ENCODE results near the gene PHLPP1.
A peak's percentile ranks its signal among the peaks of the same experiment; 100 is the strongest.

The PHLPP1 gene

DNA sequence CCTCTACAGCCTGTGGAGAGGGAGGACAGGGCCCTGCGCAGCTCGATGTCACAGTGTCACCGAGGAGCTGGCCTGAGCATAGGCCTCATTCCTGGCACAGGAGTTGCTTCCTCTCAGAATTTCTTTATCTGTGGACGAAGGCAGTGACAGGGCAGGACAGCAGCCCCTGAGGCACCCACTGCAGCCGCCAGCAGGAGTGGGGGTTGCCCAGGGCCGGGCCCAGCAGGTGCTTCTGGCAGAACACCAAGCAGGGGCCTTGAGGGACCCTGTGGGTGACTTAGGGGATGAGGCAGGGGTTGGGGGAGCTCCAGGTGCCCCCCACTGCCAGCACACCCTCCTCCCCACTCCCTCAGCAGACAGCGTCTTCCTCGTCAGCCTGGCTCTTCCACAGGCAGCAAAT, 290.0 kb downstream of the PHLPP1 start:
- no peak for DNase-seq (ENCODE audit: low spot score)

DNA sequence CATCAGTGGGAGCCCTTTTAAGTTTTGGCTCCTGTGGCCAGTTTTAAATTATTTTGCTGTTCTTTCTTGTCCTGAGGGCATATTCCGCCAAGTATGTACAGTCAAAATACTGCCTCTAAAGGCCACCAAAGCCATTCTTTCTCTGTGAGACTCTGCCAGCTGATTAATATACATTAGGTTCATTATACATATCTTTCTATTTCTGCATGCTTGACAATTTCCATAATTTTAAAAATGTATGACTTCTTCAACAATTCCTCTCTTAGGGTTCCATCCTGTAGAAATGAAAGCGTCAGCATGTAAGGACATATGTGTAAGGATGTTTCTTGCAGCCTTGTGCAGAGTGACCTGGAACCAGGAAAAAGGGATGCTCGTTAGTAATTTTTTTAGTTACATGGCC, 291.9 kb downstream of the PHLPP1 start:
- DNase-seq (ENCODE audit: low spot score): no peak

GRCh38 chr18:63016270-63016669, 300.9 kb downstream of the PHLPP1 start:
- peak; percentile 68 for DNase-seq (ENCODE audit: low spot score)

DNA sequence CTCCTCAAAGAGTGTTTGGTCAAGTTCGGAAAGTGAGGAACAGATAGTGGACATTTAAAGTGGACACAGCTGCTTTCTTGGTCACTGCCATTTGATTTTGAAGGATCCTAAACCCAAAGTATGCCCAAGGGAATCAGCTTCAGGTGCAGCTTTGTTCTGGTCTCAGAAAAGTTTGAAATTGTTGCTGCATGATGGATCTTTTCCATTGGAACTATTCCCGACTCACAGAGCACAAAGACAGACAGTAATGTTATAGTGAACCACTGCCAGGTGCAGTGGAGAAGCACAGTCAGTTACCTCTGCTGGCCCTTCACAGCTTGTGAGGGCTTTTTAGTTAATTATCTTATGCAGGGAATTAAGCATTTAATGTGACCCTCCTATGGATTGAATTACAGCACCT, 301.7 kb downstream of the PHLPP1 start:
- DNase-seq (ENCODE audit: low spot score): no peak

- no peak for DNase-seq (ENCODE audit: low spot score)
Measured at GRCh38 chr18:63017977-63018376, 302.6 kb downstream of the PHLPP1 start.

DNA sequence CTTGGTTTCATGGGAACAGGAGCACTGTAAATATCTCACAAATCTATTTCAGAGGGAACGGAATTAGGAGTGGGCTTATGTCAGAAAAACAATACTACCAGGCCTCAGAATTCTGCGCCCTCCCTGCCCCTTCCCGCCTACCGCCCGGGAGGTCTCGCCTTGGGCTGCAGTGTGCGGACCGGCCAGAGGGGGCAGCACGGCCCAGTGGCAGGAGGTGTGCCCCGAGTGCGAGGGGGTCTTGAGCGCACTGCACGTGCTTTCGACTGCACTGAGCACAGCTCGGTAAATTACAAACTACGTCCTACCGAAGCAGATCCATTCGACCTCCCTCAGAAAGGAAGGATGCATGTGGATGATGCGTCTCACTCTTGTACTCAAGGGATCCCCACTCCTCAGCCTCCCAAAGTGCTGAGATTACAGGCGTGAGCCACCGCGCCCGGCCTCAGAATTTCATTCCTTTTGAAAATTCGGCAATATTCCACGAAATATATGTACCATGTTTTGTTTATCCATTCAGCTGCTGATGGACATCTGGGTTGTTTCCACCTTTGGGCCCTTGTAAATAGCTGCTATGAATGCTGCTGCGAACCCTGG, 307.2 kb downstream of the PHLPP1 start:
- DNase-seq (ENCODE audit: low spot score): no peak

DNA sequence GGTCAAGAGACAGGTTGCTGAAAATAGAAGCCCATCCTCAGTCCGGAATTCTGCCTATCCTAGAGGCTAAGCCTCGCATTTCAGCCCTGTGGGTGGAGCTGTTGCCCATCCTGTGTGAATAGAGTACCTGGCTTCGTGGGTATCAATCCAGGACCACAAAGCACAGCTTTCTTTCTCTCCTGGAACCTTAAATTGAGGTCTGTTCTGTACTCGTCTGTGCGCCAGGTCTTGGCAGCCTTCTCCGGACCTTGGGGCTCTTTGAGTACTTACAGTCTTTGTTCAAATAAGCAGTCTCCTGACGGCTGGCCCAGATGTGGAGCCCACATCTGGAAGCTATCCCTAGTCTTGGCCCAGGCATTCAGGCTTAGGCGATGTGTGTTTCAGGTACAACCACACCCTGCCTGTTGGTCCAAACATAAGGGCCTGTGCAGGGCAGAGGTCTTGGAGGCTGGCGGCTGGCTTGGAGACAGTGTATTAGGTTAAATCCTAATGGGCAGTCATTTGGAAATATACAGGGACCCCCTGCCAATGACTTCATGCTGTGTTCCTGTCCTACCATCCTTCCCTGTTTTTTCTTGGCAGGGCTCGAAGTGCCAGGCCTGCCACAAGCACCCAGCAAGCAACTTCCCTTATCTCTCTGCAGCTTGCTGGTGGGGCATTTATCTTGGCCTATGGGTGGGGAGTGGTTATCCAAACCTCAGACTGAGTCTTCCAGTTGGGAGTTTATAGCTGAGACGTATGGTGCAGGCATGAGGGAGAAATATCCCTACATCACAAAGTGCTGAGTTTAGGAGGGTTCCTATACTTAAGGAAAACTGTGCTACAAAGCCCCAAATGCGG, 310.1 kb downstream of the PHLPP1 start:
- no peak for DNase-seq (ENCODE audit: low spot score)

GRCh38 chr18:63028380-63028779, 313.0 kb downstream of the PHLPP1 start:
- no peak for DNase-seq (ENCODE audit: low spot score)

Measured in CD4-positive, alpha-beta T cell treated with Interleukin-2 at 100 ng/mL for 4 hours (primary cell).